OCI-LY7 (cell line): Measurements from ENCODE around the gene XRN1.

Source experiments
- EZH2phosphoT487 ChIP-seq: fragments of 200-600 bp; sonication (generic); IDR thresholded peaks from 2 replicates; pipeline ENCODE4 v1.6.1; 2018; ENCODE audit warnings: low read depth, borderline replicate concordance, mild to moderate bottlenecking, mixed run types, antibody characterized with exemption, low read length, moderate library complexity, mixed read lengths
- TF ChIP-seq, protein P1 (sequence below): fragments of 200-600 bp; sonication (generic); conservative IDR thresholded peaks from 2 replicates; pipeline ENCODE4 v1.5.1; 2014; ENCODE audit warnings: mild to moderate bottlenecking, antibody characterized with exemption, low read length, moderate library complexity, mixed read lengths

- TF ChIP-seq, protein P1, sequence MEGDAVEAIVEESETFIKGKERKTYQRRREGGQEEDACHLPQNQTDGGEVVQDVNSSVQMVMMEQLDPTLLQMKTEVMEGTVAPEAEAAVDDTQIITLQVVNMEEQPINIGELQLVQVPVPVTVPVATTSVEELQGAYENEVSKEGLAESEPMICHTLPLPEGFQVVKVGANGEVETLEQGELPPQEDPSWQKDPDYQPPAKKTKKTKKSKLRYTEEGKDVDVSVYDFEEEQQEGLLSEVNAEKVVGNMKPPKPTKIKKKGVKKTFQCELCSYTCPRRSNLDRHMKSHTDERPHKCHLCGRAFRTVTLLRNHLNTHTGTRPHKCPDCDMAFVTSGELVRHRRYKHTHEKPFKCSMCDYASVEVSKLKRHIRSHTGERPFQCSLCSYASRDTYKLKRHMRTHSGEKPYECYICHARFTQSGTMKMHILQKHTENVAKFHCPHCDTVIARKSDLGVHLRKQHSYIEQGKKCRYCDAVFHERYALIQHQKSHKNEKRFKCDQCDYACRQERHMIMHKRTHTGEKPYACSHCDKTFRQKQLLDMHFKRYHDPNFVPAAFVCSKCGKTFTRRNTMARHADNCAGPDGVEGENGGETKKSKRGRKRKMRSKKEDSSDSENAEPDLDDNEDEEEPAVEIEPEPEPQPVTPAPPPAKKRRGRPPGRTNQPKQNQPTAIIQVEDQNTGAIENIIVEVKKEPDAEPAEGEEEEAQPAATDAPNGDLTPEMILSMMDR = no peak
- no peak for TF ChIP-seq EZH2phosphoT487
Measured at GRCh38 chr3:142285083-142285517, 162.7 kb downstream of the XRN1 start.
